ENCODE data around the gene GZMA.

Gene GZMA

DNA sequence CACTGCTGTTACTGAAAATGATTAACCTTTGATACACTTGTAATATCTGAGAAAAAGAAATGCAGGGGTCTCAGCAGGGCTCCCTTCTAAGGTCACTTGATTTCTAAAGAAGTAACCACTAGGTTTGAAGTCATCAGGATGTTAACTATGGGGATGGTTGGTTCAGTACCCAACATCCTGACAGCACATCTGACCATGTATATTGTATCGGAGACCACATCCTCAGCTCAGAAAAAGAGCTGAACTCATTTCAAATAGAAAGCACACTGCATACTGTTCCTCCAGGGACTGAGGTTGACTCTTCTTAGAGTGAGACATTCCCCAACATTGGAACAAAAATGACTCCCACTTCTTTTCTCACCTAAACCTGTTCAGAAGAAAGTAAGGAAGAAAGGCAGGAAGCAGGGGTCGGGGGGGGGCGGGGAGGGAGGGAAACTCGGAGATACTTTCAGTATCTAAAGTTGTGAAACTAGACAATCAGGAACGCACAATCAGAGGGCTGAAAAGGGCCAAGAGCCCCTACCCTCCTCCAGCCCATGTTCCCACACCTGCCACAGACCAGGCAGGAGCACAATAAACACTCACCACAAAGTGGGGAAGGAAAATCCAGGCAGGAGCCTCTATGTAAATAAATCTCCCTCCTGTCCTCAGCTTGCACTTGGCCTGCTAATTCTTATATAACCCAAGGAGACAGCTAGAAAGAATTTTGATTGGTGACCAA lies 730 bp upstream of the GZMA start:
- Histone ChIP-seq H3K27ac (ENCODE audit: extremely low read depth, low read depth, low read length) (no peak overlapping the region), H3K4me3 (ENCODE audit: low read depth, low read length) (no peak overlapping the region), H3K36me3 (ENCODE audit: control insufficient read depth in 2 of 2, insufficient read depth in 1 of 2, low read length in 2 of 2) (no peaks in the 10 kb centered on the region), H3K9me3 (ENCODE audit: control insufficient read depth, insufficient read depth, low read depth, low read length) (no peaks in the 10 kb centered on the region), H3K4me1 (ENCODE audit: control insufficient read depth, insufficient read depth, low read length) (no peaks in the 10 kb centered on the region)
- TF ChIP-seq ZNF274 (IDR thresholded peaks at IDR 0.05; ENCODE audit: low read length) (no peak), ZNF274 (tag by site-specific recombination; IDR thresholded peaks at IDR 0.05; ENCODE audit: borderline replicate concordance) (no peak), PRDM1 (tag by site-specific recombination; IDR thresholded peaks at IDR 0.05) (no peak), ZNF654 (tag by site-specific recombination; IDR thresholded peaks at IDR 0.05; ENCODE audit: low read depth) (no peak), ZNF2 (tag by site-specific recombination; IDR thresholded peaks at IDR 0.05) (no peak), ZBTB11 (tag by site-specific recombination; conservative IDR thresholded peaks at IDR 0.05; ENCODE audit: low read depth) (no peak), ZBTB26 (tag by site-specific recombination; optimal IDR thresholded peaks at IDR 0.05) (no peak), ZBTB7A (tag by site-specific recombination; IDR thresholded peaks at IDR 0.05; ENCODE audit: low read depth) (no peak)
- TF ChIP-seq, protein P1, sequence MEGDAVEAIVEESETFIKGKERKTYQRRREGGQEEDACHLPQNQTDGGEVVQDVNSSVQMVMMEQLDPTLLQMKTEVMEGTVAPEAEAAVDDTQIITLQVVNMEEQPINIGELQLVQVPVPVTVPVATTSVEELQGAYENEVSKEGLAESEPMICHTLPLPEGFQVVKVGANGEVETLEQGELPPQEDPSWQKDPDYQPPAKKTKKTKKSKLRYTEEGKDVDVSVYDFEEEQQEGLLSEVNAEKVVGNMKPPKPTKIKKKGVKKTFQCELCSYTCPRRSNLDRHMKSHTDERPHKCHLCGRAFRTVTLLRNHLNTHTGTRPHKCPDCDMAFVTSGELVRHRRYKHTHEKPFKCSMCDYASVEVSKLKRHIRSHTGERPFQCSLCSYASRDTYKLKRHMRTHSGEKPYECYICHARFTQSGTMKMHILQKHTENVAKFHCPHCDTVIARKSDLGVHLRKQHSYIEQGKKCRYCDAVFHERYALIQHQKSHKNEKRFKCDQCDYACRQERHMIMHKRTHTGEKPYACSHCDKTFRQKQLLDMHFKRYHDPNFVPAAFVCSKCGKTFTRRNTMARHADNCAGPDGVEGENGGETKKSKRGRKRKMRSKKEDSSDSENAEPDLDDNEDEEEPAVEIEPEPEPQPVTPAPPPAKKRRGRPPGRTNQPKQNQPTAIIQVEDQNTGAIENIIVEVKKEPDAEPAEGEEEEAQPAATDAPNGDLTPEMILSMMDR (tag by site-specific recombination; IDR thresholded peaks at IDR 0.05), result no peak
- ChIA-PET POLR2A (no interaction called here), CTCF (no interaction called here)

DNA sequence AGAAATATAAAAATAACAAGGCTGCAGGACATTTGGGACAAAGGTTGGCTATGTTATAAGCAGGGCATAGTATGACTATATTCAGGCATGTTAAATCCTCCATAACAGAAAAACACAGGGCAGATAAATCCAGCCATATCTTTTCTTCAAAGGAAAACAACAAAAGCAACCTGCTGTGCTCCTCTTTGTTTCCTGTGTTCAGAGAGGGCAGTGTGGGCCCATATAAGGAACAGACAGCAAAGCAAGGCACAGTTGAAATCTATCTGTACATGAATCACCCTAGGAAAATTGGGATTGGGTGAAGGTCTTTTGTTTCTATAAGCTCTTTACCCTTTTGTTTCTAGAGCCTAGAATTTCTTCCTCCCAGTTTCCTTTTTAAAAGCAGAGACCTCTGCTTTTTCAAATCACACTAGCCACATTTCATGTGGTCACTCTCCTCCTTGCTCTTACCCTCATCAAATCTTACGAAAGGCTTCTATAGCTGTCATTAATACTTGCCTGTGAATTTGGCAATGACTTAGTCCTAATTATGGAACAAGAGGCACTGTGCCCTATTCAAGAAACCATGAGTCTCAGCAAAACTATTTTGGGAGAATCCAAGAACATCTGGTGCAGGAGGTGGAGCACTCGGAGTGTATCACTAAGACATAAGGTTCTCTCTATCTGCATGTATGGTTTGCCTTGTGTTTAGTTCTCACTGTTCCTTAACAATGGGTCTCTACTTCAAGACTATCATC lies 1.8 kb downstream of the GZMA start:
- POLR2A ChIA-PET, result no interaction called here
- 0 out of 2 replicates have a peak, but pooled peaks have one; percentile 17 for TF ChIP-seq PRDM10 (tag by site-specific recombination; IDR thresholded peaks at IDR 0.05)
- TF ChIP-seq ZNF624 (tag by site-specific recombination; IDR thresholded peaks at IDR 0.05), result no peak
- no peaks in the 10 kb centered on the region for H3K4me1 ChIP-seq (ENCODE audit: control insufficient read depth, insufficient read depth, low read length)
- H3K9me3 ChIP-seq (ENCODE audit: control insufficient read depth, insufficient read depth, low read depth, low read length), result no peaks in the 10 kb centered on the region
- CTCF ChIA-PET, result interaction anchor here (1.9 kb wide), 1 partner anchor 160 kb away, joined by 8 read pairs; no protein-coding TSS in a partner anchor
- H3K27ac ChIP-seq (ENCODE audit: extremely low read depth, low read depth, low read length), result no peak overlapping the region
- H3K4me3 ChIP-seq (ENCODE audit: low read depth, low read length), result no peak overlapping the region
- no peaks in the 10 kb centered on the region for H3K36me3 ChIP-seq (ENCODE audit: control insufficient read depth in 2 of 2, insufficient read depth in 1 of 2, low read length in 2 of 2)

Data from HEK293 (cell line).